K562 (cell line): ENCODE measurements around the gene CRPPA. TPM values are rescaled to one million over a fixed set of nuclear protein-coding genes. Genes with fewer than 3 reads are reported as not detected.

Experiments used
- DEAF1 ChIP-seq: fragments of 450-650 bp; formaldehyde crosslinking; IDR thresholded peaks from 2 replicates; pipeline ENCODE4 v1.4.0; 2020; ENCODE audit warnings: mild to moderate bottlenecking, moderate library complexity
- GABPB2 ChIP-seq: fragments of 250-450 bp; sonication (Bioruptor Pico); conservative IDR thresholded peaks from 2 replicates; pipeline ENCODE4 v1.5.1; 2021; ENCODE audit warnings: mild to moderate bottlenecking
- HNRNPH1 ChIP-seq: fragments of 200-400 bp; formaldehyde crosslinking; optimal IDR thresholded peaks from 2 replicates; pipeline ENCODE3; 2017; ENCODE audit warnings: low read depth, mild to moderate bottlenecking, low read length, moderate library complexity
- MYC ChIP-seq, 2 experiments: fragments of 250-450 bp in 1 of 2; sonication (Bioruptor Pico) in 1 of 2; IDR thresholded peaks; 2 replicates each; pipeline versions ENCODE4 v1.5.1 to v1.6.1; 2012 to 2021; ENCODE audit warnings: low read depth in 2 of 2, borderline replicate concordance in 1 of 2, improper control_type of control experiment in 1 of 2, low read length in 1 of 2, mild to moderate bottlenecking in 1 of 2, moderate library complexity in 1 of 2
- PHB2 ChIP-seq: fragments of 450-650 bp; IDR thresholded peaks from 2 replicates; pipeline ENCODE4 v1.6.1; 2017; ENCODE audit warnings: low read depth
- STAT6 ChIP-seq: sonication (generic); formaldehyde crosslinking; IDR thresholded peaks from 2 replicates; pipeline ENCODE4 v1.8.1; 2023; ENCODE audit warnings: mild to moderate bottlenecking, missing genetic modification reagents
- TOE1 ChIP-seq, 2 experiments: fragments of 450-650 bp in 1 of 2; sonication (generic) in 1 of 2; formaldehyde crosslinking in 1 of 2; IDR thresholded peaks; 2 replicates each; pipeline versions ENCODE4 v1.7.1 to v1.8.0; 2016 to 2022; ENCODE audit warnings: borderline replicate concordance in 2 of 2, mild to moderate bottlenecking in 2 of 2, antibody characterized with exemption in 1 of 2, inconsistent platforms in 1 of 2, low read depth in 1 of 2, missing genetic modification reagents in 1 of 2, moderate library complexity in 1 of 2
- ZBTB43 ChIP-seq: sonication (generic); formaldehyde crosslinking; IDR thresholded peaks from 2 replicates; pipeline ENCODE4 v1.8.0; 2023; ENCODE audit warnings: mild to moderate bottlenecking, missing genetic modification reagents
- ZNF518B ChIP-seq: fragments of 250-450 bp; sonication (Bioruptor Pico); IDR thresholded peaks from 2 replicates; pipeline ENCODE4 v1.5.0; 2021; ENCODE audit warnings: mild to moderate bottlenecking, moderate library complexity
- ZNF780A ChIP-seq: fragments of 250-450 bp; sonication (Bioruptor Pico); IDR thresholded peaks from 2 replicates; pipeline ENCODE4 v1.5.0; 2021; ENCODE audit warnings: mild to moderate bottlenecking
- polyA plus RNA-seq, 8 experiments: library from polyadenylated mRNA; depleted of rRNA in 4 of 8; stranded (reverse) in 5 of 8; unstranded in 3 of 8; fragments of >200 nt; fragmentation: Nextera tagmentation in 2 of 8; fragmentation: Illumina TruSeq in 1 of 8; extraction: Ambion mirVana in 2 of 8; extraction: Trizol in 1 of 8; gene quantifications; 2 replicates each; pipeline versions ENCODE4 v1.2.1 to v1.2.3, GENCODE V29; 2011 to 2014; ENCODE audit warnings: inconsistent platforms in 1 of 8, missing spikeins in 1 of 8
- total RNA-seq, 7 experiments: library from RNA; depleted of rRNA in 6 of 7; stranded (reverse); fragments of >200 nt in 6 of 7; fragmentation: Illumina TruSeq in 2 of 7; extraction: Trizol in 2 of 7; gene quantifications; 2 replicates each; pipeline versions ENCODE4 v1.2.1 to v1.2.3, GENCODE V29; 2011 to 2021; ENCODE audit warnings: low replicate concordance in 1 of 7
- TF ChIP-seq, protein P1 (sequence below): fragments of 250-450 bp; sonication (Bioruptor Pico); IDR thresholded peaks from 2 replicates; pipeline ENCODE4 v1.8.0; 2022; ENCODE audit warnings: inconsistent platforms
- TF ChIP-seq, protein P2 (sequence below): fragments of 250-450 bp; sonication (Bioruptor Pico); IDR thresholded peaks from 2 replicates; pipeline ENCODE4 v1.8.0; 2022; ENCODE audit warnings: moderate library complexity, mild to moderate bottlenecking, inconsistent platforms

Gene CRPPA
- total and polyA plus RNA-seq, 9 of the 15 experiments (the other 6 are each of a cell fraction or from before 2014, with no cell fraction given), result 3.9 to 14.4 (median 7.8) TPM

DNA sequence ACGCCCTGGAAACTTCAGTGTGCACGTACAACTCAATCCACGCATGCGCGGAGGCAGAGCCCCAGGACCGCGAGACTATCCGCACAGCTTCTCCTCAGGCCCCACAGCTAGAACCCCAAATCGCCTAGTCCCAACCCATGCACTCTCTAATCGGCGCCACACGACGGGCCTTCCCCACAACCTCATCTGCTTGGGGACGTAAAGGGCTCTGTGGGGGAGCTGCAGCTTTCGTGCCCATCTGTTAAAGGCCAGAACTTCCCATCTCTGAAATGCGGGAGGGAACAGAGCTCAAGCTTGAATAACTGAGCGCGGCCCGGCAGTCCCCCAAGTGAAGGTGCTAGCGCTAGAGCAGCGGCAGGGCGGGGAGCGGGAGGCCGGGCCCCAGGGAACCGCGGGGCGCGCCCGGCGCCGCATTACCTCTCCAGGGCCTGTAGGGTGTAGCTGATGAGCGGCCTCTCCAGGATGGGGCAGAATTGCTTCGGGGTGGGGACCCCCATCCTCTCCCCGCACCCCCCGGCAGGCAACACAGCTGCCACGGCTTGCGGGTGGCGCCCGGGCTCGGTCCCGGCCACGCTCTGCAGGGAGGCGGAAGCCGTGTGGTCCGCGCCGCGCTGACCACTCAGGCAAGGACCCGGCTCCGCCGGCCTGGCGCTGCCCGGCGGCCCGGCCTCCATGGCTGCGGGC is 547 bp downstream of the CRPPA start (continued):
- TF ChIP-seq ZNF518B (CRISPR knock-in tag), result no peak
- TF ChIP-seq, protein P1, sequence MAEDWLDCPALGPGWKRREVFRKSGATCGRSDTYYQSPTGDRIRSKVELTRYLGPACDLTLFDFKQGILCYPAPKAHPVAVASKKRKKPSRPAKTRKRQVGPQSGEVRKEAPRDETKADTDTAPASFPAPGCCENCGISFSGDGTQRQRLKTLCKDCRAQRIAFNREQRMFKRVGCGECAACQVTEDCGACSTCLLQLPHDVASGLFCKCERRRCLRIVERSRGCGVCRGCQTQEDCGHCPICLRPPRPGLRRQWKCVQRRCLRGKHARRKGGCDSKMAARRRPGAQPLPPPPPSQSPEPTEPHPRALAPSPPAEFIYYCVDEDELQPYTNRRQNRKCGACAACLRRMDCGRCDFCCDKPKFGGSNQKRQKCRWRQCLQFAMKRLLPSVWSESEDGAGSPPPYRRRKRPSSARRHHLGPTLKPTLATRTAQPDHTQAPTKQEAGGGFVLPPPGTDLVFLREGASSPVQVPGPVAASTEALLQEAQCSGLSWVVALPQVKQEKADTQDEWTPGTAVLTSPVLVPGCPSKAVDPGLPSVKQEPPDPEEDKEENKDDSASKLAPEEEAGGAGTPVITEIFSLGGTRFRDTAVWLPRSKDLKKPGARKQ (CRISPR knock-in tag), result no peak
- TF ChIP-seq HNRNPH1, result no peak
- no peak for TF ChIP-seq ZNF780A (CRISPR knock-in tag)
- TF ChIP-seq TOE1 (IDR thresholded peaks at IDR 0.05; ENCODE audit: borderline replicate concordance), result no peak; the same call in 1 of the 2 replicates
- no peak for TF ChIP-seq TOE1 (CRISPR knock-in tag; IDR thresholded peaks at IDR 0.05; ENCODE audit: borderline replicate concordance, low read depth)
- peak; percentile 39 for TF ChIP-seq MYC (IDR thresholded peaks at IDR 0.05; ENCODE audit: low read depth, low read length)
- peak; percentile 47; the same call in 1 of the 2 replicates for TF ChIP-seq MYC (CRISPR knock-in tag; IDR thresholded peaks at IDR 0.05; ENCODE audit: borderline replicate concordance, low read depth)
- TF ChIP-seq, protein P2, sequence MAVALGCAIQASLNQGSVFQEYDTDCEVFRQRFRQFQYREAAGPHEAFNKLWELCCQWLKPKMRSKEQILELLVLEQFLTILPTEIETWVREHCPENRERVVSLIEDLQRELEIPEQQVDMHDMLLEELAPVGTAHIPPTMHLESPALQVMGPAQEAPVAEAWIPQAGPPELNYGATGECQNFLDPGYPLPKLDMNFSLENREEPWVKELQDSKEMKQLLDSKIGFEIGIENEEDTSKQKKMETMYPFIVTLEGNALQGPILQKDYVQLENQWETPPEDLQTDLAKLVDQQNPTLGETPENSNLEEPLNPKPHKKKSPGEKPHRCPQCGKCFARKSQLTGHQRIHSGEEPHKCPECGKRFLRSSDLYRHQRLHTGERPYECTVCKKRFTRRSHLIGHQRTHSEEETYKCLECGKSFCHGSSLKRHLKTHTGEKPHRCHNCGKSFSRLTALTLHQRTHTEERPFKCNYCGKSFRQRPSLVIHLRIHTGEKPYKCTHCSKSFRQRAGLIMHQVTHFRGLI (CRISPR knock-in tag), result no peak
- 0 out of 2 replicates have a peak, but pooled peaks have one; percentile 77 for TF ChIP-seq STAT6 (CRISPR knock-in tag)
- peak; percentile 38; the same call in 1 of the 2 replicates for TF ChIP-seq DEAF1
- no peak for TF ChIP-seq GABPB2 (CRISPR knock-in tag)
- 0 out of 2 replicates have a peak, but pooled peaks have one; percentile 14 for TF ChIP-seq PHB2
- peak; percentile 92; the same call in 1 of the 2 replicates for TF ChIP-seq ZBTB43 (CRISPR knock-in tag)
